Measurements from ENCODE around the gene RTEL1.

The RTEL1 gene

GRCh38 chr20:63680857-63681608, 22.9 kb downstream of the RTEL1 start (continued):
- TF ChIP-seq TSHZ2 (CRISPR knock-in tag; IDR thresholded peaks at IDR 0.05): no peak

GRCh38 chr20:63681609-63682142, 23.6 kb downstream of the RTEL1 start:
- no peak for TF ChIP-seq BACH2 (CRISPR knock-in tag; IDR thresholded peaks at IDR 0.05; ENCODE audit: borderline replicate concordance)
- TF ChIP-seq GLIS3 (CRISPR knock-in tag; IDR thresholded peaks at IDR 0.05): no peak
- TF ChIP-seq PPARA (CRISPR knock-in tag; IDR thresholded peaks at IDR 0.05; ENCODE audit: borderline replicate concordance): no peak
- no peak for TF ChIP-seq CSRNP3 (CRISPR knock-in tag; IDR thresholded peaks at IDR 0.05)
- no peak for TF ChIP-seq CSDC2 (CRISPR knock-in tag; IDR thresholded peaks at IDR 0.05)
- TF ChIP-seq ZFP30 (CRISPR knock-in tag; IDR thresholded peaks at IDR 0.05): no peak
- no peak for TF ChIP-seq OSR1 (CRISPR knock-in tag; IDR thresholded peaks at IDR 0.05)
- TF ChIP-seq POU6F1 (CRISPR knock-in tag; IDR thresholded peaks at IDR 0.05; ENCODE audit: borderline replicate concordance, low read depth): no peak
- no peak for TF ChIP-seq ZNF8 (CRISPR knock-in tag; IDR thresholded peaks at IDR 0.05)
- no peak for TF ChIP-seq SNAI2 (CRISPR knock-in tag; IDR thresholded peaks at IDR 0.05)
- TF ChIP-seq TOX (CRISPR knock-in tag; IDR thresholded peaks at IDR 0.05; ENCODE audit: borderline replicate concordance): no peak
- TF ChIP-seq ZNF565 (CRISPR knock-in tag; conservative IDR thresholded peaks at IDR 0.05; ENCODE audit: low read depth): no peak
- no peak for TF ChIP-seq ZC3H10 (CRISPR knock-in tag; IDR thresholded peaks at IDR 0.05)
- TF ChIP-seq CREB5 (CRISPR knock-in tag; IDR thresholded peaks at IDR 0.05; ENCODE audit: low read depth): no peak
- TF ChIP-seq ESRRG (CRISPR knock-in tag; IDR thresholded peaks at IDR 0.05): no peak
- no peak for TF ChIP-seq RARB (CRISPR knock-in tag; IDR thresholded peaks at IDR 0.05)
- ATAC-seq: no peak

GRCh38 chr20:63682384-63683139, 24.4 kb downstream of the RTEL1 start:
- TF ChIP-seq BACH2 (CRISPR knock-in tag; IDR thresholded peaks at IDR 0.05; ENCODE audit: borderline replicate concordance) (no peak), CSDC2 (CRISPR knock-in tag; IDR thresholded peaks at IDR 0.05) (no peak), ISL1 (CRISPR knock-in tag; IDR thresholded peaks at IDR 0.05) (no peak), CREB5 (CRISPR knock-in tag; IDR thresholded peaks at IDR 0.05; ENCODE audit: low read depth) (no peak), ZC3H10 (CRISPR knock-in tag; IDR thresholded peaks at IDR 0.05) (no peak), SNAI2 (CRISPR knock-in tag; IDR thresholded peaks at IDR 0.05) (no peak), ARNTL (CRISPR knock-in tag; IDR thresholded peaks at IDR 0.05; ENCODE audit: borderline replicate concordance, low read depth) (no peak), ZFP30 (CRISPR knock-in tag; IDR thresholded peaks at IDR 0.05) (no peak), PATZ1 (CRISPR knock-in tag; IDR thresholded peaks at IDR 0.05; ENCODE audit: borderline replicate concordance) (no peak)
- peak; percentile 97 for ATAC-seq

Data from SK-N-SH treated with all-trans-retinoic acid at 6 μM for 48 hours (cell line).